Measurements from ENCODE around the gene EIF3D.

Gene EIF3D

DNA sequence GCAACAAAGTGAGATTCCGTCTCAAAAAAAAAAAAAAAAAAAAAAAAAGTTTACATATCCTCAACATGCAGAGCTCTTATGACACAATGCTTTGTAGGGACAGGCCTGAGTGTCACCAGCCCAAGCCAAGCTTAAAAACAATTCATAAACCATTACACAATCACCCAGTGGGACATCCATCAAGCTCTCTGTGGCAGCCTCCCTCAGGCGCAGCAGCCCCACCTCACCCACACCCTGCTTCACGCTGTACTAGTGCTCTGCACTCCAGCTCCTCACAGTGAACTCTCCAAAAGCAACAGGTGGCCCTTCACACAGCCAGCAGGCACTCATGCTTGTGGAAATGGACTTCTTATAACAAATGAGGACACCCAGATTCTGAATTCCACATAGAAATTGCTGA, 18.6 kb downstream of the EIF3D start (continued):
- TF ChIP-seq, protein P1, sequence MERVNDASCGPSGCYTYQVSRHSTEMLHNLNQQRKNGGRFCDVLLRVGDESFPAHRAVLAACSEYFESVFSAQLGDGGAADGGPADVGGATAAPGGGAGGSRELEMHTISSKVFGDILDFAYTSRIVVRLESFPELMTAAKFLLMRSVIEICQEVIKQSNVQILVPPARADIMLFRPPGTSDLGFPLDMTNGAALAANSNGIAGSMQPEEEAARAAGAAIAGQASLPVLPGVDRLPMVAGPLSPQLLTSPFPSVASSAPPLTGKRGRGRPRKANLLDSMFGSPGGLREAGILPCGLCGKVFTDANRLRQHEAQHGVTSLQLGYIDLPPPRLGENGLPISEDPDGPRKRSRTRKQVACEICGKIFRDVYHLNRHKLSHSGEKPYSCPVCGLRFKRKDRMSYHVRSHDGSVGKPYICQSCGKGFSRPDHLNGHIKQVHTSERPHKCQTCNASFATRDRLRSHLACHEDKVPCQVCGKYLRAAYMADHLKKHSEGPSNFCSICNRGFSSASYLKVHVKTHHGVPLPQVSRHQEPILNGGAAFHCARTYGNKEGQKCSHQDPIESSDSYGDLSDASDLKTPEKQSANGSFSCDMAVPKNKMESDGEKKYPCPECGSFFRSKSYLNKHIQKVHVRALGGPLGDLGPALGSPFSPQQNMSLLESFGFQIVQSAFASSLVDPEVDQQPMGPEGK (CRISPR knock-in tag; IDR thresholded peaks at IDR 0.05; ENCODE audit: borderline replicate concordance): no peak
- TF ChIP-seq GLIS3 (CRISPR knock-in tag; IDR thresholded peaks at IDR 0.05): no peak

DNA sequence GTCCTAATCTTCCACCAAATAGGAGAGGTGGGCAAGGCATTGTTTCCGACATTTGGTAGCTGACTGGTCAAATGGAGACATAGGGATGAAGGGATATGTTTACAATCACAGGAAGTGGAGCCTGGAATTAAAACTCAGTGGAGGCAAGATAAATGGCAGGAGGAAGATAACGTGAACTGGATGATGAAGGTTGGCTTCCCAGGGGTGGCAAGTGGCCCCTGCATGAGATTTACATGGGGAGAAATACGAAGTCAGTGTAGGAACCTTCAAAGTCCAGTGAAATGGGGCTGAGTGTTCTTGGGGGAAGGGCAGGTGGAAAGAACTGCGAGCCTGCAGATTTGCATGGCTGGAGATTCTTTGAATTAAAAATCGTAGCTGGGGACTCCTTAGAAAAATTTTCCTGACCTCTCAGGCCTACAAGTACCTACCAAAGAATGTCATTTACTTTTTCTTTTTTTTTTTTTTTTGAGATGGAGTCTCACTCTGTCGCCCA, 21.4 kb downstream of the EIF3D start:
- TF ChIP-seq, protein P1 (CRISPR knock-in tag; IDR thresholded peaks at IDR 0.05; ENCODE audit: borderline replicate concordance): no peak
- TF ChIP-seq CREB5 (CRISPR knock-in tag; IDR thresholded peaks at IDR 0.05; ENCODE audit: low read depth): no peak
- no peak for TF ChIP-seq POU6F1 (CRISPR knock-in tag; IDR thresholded peaks at IDR 0.05; ENCODE audit: borderline replicate concordance, low read depth)
- TF ChIP-seq, protein P2, sequence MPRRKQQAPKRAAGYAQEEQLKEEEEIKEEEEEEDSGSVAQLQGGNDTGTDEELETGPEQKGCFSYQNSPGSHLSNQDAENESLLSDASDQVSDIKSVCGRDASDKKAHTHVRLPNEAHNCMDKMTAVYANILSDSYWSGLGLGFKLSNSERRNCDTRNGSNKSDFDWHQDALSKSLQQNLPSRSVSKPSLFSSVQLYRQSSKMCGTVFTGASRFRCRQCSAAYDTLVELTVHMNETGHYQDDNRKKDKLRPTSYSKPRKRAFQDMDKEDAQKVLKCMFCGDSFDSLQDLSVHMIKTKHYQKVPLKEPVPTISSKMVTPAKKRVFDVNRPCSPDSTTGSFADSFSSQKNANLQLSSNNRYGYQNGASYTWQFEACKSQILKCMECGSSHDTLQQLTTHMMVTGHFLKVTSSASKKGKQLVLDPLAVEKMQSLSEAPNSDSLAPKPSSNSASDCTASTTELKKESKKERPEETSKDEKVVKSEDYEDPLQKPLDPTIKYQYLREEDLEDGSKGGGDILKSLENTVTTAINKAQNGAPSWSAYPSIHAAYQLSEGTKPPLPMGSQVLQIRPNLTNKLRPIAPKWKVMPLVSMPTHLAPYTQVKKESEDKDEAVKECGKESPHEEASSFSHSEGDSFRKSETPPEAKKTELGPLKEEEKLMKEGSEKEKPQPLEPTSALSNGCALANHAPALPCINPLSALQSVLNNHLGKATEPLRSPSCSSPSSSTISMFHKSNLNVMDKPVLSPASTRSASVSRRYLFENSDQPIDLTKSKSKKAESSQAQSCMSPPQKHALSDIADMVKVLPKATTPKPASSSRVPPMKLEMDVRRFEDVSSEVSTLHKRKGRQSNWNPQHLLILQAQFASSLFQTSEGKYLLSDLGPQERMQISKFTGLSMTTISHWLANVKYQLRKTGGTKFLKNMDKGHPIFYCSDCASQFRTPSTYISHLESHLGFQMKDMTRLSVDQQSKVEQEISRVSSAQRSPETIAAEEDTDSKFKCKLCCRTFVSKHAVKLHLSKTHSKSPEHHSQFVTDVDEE (CRISPR knock-in tag; IDR thresholded peaks at IDR 0.05): no peak
- TF ChIP-seq TCF4 (CRISPR knock-in tag; IDR thresholded peaks at IDR 0.05; ENCODE audit: borderline replicate concordance): no peak
- no peak for TF ChIP-seq BACH2 (CRISPR knock-in tag; IDR thresholded peaks at IDR 0.05; ENCODE audit: borderline replicate concordance)
- no peak for TF ChIP-seq ISL1 (CRISPR knock-in tag; IDR thresholded peaks at IDR 0.05)
- TF ChIP-seq SNAI2 (CRISPR knock-in tag; IDR thresholded peaks at IDR 0.05): no peak
- no peak for TF ChIP-seq ZNF70 (CRISPR knock-in tag; IDR thresholded peaks at IDR 0.05)
- no peak for TF ChIP-seq ZC3H10 (CRISPR knock-in tag; IDR thresholded peaks at IDR 0.05)
- no peak for TF ChIP-seq ZNF8 (CRISPR knock-in tag; IDR thresholded peaks at IDR 0.05)
- TF ChIP-seq ZFP30 (CRISPR knock-in tag; IDR thresholded peaks at IDR 0.05): no peak
- no peak for TF ChIP-seq TOX (CRISPR knock-in tag; IDR thresholded peaks at IDR 0.05; ENCODE audit: borderline replicate concordance)
- no peak for TF ChIP-seq GLIS3 (CRISPR knock-in tag; IDR thresholded peaks at IDR 0.05)
- TF ChIP-seq OSR1 (CRISPR knock-in tag; IDR thresholded peaks at IDR 0.05): no peak
- no peak for TF ChIP-seq PPARA (CRISPR knock-in tag; IDR thresholded peaks at IDR 0.05; ENCODE audit: borderline replicate concordance)
- TF ChIP-seq ZNF565 (CRISPR knock-in tag; conservative IDR thresholded peaks at IDR 0.05; ENCODE audit: low read depth): no peak
- ATAC-seq: no peak

DNA sequence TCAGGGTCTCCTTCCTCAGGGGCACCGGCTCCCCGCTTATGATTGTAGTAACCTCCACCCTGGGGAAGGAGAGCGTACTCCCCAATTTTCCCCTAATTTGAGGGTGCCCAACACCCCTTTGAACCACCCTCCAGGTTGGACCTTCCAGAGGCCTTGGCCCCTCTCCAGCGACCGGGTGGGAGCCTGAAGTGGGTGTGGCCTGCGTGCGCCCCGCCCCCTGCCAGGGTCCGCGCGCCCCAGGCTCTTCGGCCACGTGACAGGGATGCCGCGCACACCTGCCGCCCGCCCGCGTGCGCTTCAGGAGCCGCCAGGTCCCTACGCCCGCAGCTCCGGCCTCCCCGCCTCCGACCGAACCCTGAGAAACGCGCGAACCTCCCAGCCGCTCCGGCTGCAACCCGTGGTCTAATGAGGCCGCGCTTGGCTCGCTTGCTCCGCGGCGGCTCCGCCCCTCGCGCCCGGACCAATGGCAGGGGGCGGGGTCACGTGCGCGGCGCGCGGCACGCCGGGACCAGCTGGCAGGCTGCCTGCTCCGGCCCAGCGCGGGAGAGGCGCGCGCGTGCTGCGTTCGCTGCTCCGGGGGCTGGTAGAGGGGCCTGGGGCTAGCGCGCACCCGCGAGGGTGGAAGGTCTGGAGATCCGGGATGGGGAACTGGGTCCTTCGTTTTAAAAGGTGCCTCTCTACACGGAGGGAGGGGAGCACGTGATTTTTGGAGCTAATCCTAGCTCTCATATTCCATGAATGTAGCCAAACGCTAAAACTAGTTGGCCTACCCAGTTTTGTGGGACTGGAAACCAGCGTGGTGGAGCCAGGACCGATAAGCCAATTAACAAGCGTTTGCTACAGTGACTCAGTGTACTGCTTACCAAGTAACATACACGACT, 22.1 kb downstream of the EIF3D start, which contains the start of gene FOXRED2:
Gene FOXRED2 (minus strand): TSS at position 404 of the 881 bp plus-strand sequence. CDS start 618 bp downstream, outside the sequence.
- TF ChIP-seq CSDC2 (CRISPR knock-in tag; IDR thresholded peaks at IDR 0.05) (peak; percentile 27; the same call in 1 of the 2 replicates), ZNF70 (CRISPR knock-in tag; IDR thresholded peaks at IDR 0.05) (peak; percentile 3; the same call in 1 of the 2 replicates), ARNTL (CRISPR knock-in tag; IDR thresholded peaks at IDR 0.05; ENCODE audit: borderline replicate concordance, low read depth) (peak; percentile 73; the same call in 1 of the 2 replicates), SNAI2 (CRISPR knock-in tag; IDR thresholded peaks at IDR 0.05) (0 out of 2 replicates have a peak, but pooled peaks have one; percentile 82), BACH2 (CRISPR knock-in tag; IDR thresholded peaks at IDR 0.05; ENCODE audit: borderline replicate concordance) (no peak; the same call in 1 of the 2 replicates), ZNF8 (CRISPR knock-in tag; IDR thresholded peaks at IDR 0.05) (no peak)
- ATAC-seq: peak; percentile 83

Measured in SK-N-SH treated with all-trans-retinoic acid at 6 μM for 48 hours (cell line).